B cell (primary cell): Measurements from ENCODE around the gene GYPC. TPM values are rescaled to one million over a fixed set of nuclear protein-coding genes. Genes with fewer than 3 reads are reported as not detected.

Experiments used
- ATAC-seq: fragments of 200-7000 bp; cut with Tn5 transposase; one replicate; pipeline ENCODE4 v1.10.0; 2021; ENCODE audit warnings: low read depth, mild to moderate bottlenecking, moderate number of reproducible peaks, moderate library complexity
- CTCF ChIA-PET: fragments of 350-600 bp; sonication (Branson Sonifier 250); formaldehyde crosslinking; loops from one replicate; lab custom pipeline; 2021; ENCODE audit warnings: antibody characterized with exemption, inconsistent platforms; lab: Charles Lee
- POLR2A ChIA-PET: fragments of 350-600 bp; sonication (Branson Sonifier 250); formaldehyde crosslinking; loops from one replicate; lab custom pipeline; 2021; ENCODE audit warnings: antibody characterized with exemption; lab: Charles Lee
- DNase-seq: peaks from one replicate; pipeline ENCODE4 v3.0.0; 2013
- H2AFZ ChIP-seq: 2 replicates; pipeline ENCODE4 v1.6.1; 2012; ENCODE audit warnings: mild to moderate bottlenecking, low read depth, low read length; ENCODE audit not compliant: insufficient read depth, poor library complexity, severe bottlenecking
- H3K27ac ChIP-seq, 2 donors: 1 replicate in 1 of 2; 2 replicates in 1 of 2; pipeline ENCODE4 v1.5.1; 2012 to 2013; ENCODE audit warnings: low read length in 2 of 2, mild to moderate bottlenecking in 2 of 2, moderate library complexity in 1 of 2
- H3K27me3 ChIP-seq, 4 experiments: fragments of 200-600 bp in 1 of 4; sonication (generic) in 1 of 4; replicated peaks in 1 of 4; 1 replicate in 2 of 4; 2 replicates in 2 of 4; pipeline versions ENCODE4 v1.6.1 to v1.7.0; 2013 to 2016; ENCODE audit warnings: low read length in 3 of 4, mild to moderate bottlenecking in 2 of 4, mixed read lengths in 1 of 4, moderate library complexity in 1 of 4; ENCODE audit not compliant: insufficient read depth in 4 of 4, control insufficient read depth in 3 of 4; ENCODE audit errors: control extremely low read depth in 1 of 4
- H3K36me3 ChIP-seq, 2 experiments: replicated peaks in 1 of 2; 1 replicate in 1 of 2; 2 replicates in 1 of 2; pipeline versions ENCODE4 v1.6.1 to v1.7.1; 2013; ENCODE audit warnings: low read length in 1 of 2; ENCODE audit not compliant: insufficient read depth in 2 of 2, control insufficient read depth in 1 of 2; ENCODE audit errors: control extremely low read depth in 1 of 2, extremely low read depth in 1 of 2
- H3K4me1 ChIP-seq, 2 donors: fragments of 200-600 bp in 1 of 2; sonication (generic) in 1 of 2; 1 replicate in 1 of 2; 2 replicates in 1 of 2; pipeline versions ENCODE4 v1.5.1 to v1.6.1; 2013 to 2017; ENCODE audit warnings: low read length in 2 of 2; ENCODE audit not compliant: control insufficient read depth in 2 of 2, insufficient read depth in 2 of 2
- H3K4me2 ChIP-seq: replicated peaks from 2 replicates; pipeline ENCODE3; 2012; ENCODE audit warnings: mild to moderate bottlenecking, low read depth, low read length; ENCODE audit not compliant: poor library complexity, severe bottlenecking
- H3K4me3 ChIP-seq, 5 experiments: fragments of 200-600 bp in 1 of 5; sonication (generic) in 1 of 5; 1 replicate in 3 of 5; 2 replicates in 2 of 5; pipeline versions ENCODE4 v1.5.1 to v1.7.0; 2011 to 2016; ENCODE audit warnings: low read length in 4 of 5, mild to moderate bottlenecking in 4 of 5, low read depth in 2 of 5, control low read depth in 1 of 5, moderate library complexity in 1 of 5; ENCODE audit not compliant: insufficient read depth in 1 of 5; ENCODE audit errors: control extremely low read depth in 1 of 5, extremely low read depth in 1 of 5
- H3K79me2 ChIP-seq: fragments of 200-600 bp; sonication (generic); one replicate; pipeline ENCODE4 v1.6.0; 2016; ENCODE audit warnings: low read length; ENCODE audit not compliant: control insufficient read depth, insufficient read depth
- H3K9ac ChIP-seq: fragments of 200-600 bp; sonication (generic); 2 replicates; pipeline ENCODE4 v1.6.1; 2017; ENCODE audit warnings: mild to moderate bottlenecking, low read length, moderate library complexity
- H3K9me3 ChIP-seq, 3 donors: one replicate each; pipeline versions ENCODE4 v1.6.1 to v1.7.1; 2013; ENCODE audit warnings: low read length in 2 of 3; ENCODE audit not compliant: control insufficient read depth in 2 of 3, insufficient read depth in 1 of 3; ENCODE audit errors: control extremely low read depth in 1 of 3
- H4K20me1 ChIP-seq: 2 replicates; pipeline ENCODE4 v1.6.0; 2012; ENCODE audit warnings: mild to moderate bottlenecking, low read length; ENCODE audit not compliant: insufficient read depth, control insufficient read depth, poor library complexity, severe bottlenecking
- H3K27ac Mint-ChIP-seq: one replicate; pipeline ENCODE4 v1.8.0; 2021; ENCODE audit warnings: mixed read lengths
- H3K27me3 Mint-ChIP-seq: one replicate; pipeline ENCODE4 v1.8.0; 2021; ENCODE audit warnings: mixed read lengths
- H3K4me1 Mint-ChIP-seq: one replicate; pipeline ENCODE4 v1.8.0; 2021; ENCODE audit warnings: mixed read lengths
- H3K4me3 Mint-ChIP-seq: one replicate; pipeline ENCODE4 v1.8.0; 2021; ENCODE audit warnings: mixed read lengths
- H3K9me3 Mint-ChIP-seq: one replicate; pipeline ENCODE4 v1.8.0; 2022; ENCODE audit warnings: mixed read lengths; ENCODE audit not compliant: insufficient read depth
- EZH2 ChIP-seq: IDR thresholded peaks from 2 replicates; pipeline ENCODE4 v1.6.1; 2012; ENCODE audit warnings: borderline replicate concordance, low read depth, mild to moderate bottlenecking, moderate library complexity, low read length; ENCODE audit not compliant: insufficient read depth, poor library complexity, severe bottlenecking
- WGBS: methylation state at CpG from one replicate; pipeline ENCODE4 v1.1.5; 2013; ENCODE audit warnings: missing lambda C conversion rate; ENCODE audit not compliant: insufficient coverage; 5-methylcytosine and 5-hydroxymethylcytosine counted together
- intact Hi-C: fragments of 100-400 bp; cut with micrococcal nuclease; formaldehyde crosslinking; loops from one replicate; pipeline ENCODE4 v1.10.0; 2022
- polyA plus RNA-seq: library from polyadenylated mRNA; depleted of rRNA; stranded (reverse); fragments of >200 nt; gene quantifications from 2 replicates; pipeline ENCODE4 v1.2.3, GENCODE V29; 2012
- total RNA-seq, 2 donors: library from RNA; stranded (reverse); fragments of 120-200 nt in 1 of 2; gene quantifications; 1 replicate in 1 of 2; 2 replicates in 1 of 2; pipeline versions ENCODE4 v1.2.3 to v1.2.4, GENCODE V29; 2013 to 2022
- TF ChIP-seq, protein P1 (sequence below): fragments of 200-600 bp; IDR thresholded peaks from one replicate; pipeline ENCODE4 v1.8.0; 2022; ENCODE audit warnings: antibody characterized with exemption, mild to moderate bottlenecking

The GYPC gene
- total and polyA plus RNA-seq, 2 donors (not counting 1 experiment from before 2014, with no cell fraction given): 48.8 to 111 TPM

DNA sequence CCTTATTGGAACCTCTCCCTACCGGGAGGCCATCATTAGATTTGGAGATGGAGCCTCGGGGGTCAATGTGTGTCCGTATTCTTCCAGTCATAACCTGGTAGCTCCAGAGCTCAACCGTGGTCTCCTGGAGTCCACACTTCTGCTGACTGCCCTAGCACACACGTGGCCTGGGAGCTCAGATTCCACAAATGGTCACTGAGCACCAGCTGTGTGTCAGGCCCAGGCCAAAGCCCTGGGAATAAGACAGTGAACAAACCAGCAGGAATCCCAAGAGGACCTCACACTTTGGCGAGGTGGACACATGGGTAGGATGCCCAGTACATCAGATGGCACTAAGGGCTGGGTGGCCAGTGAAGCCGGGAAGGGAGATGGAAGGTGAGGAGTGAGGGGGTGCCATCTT is 15.5 kb downstream of the GYPC start:
- Mint-ChIP-seq H3K4me1 (peaks cover 12% of the 10 kb centered on the region), H3K4me3 (no peak overlapping the region), H3K27ac (no peak overlapping the region), H3K9me3 (peaks cover 7% of the 10 kb centered on the region), H3K27me3 (no peaks in the 10 kb centered on the region)
- no peak for DNase-seq
- Histone ChIP-seq H3K4me3 (no peak overlapping the region), H3K9me3 (peaks cover 0 to 21% (median 9%) of the 10 kb centered on the region in 3 donors), H3K36me3 (peaks cover 0 to 53% of the 10 kb centered on the region in 2 experiments), H2AFZ (no peak overlapping the region), H3K27me3 (no peaks in the 10 kb centered on the region), H3K79me2 (peaks cover 100% of the 10 kb centered on the region), H3K9ac (no peak overlapping the region), H3K4me1 (no peaks in the 10 kb centered on the region), H4K20me1 (peaks cover 40% of the 10 kb centered on the region), H3K27ac (no peak overlapping the region), H3K4me2 (no peak overlapping the region)
- TF ChIP-seq EZH2: no peak
- TF ChIP-seq, protein P1, sequence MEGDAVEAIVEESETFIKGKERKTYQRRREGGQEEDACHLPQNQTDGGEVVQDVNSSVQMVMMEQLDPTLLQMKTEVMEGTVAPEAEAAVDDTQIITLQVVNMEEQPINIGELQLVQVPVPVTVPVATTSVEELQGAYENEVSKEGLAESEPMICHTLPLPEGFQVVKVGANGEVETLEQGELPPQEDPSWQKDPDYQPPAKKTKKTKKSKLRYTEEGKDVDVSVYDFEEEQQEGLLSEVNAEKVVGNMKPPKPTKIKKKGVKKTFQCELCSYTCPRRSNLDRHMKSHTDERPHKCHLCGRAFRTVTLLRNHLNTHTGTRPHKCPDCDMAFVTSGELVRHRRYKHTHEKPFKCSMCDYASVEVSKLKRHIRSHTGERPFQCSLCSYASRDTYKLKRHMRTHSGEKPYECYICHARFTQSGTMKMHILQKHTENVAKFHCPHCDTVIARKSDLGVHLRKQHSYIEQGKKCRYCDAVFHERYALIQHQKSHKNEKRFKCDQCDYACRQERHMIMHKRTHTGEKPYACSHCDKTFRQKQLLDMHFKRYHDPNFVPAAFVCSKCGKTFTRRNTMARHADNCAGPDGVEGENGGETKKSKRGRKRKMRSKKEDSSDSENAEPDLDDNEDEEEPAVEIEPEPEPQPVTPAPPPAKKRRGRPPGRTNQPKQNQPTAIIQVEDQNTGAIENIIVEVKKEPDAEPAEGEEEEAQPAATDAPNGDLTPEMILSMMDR: no peak
- no peak for ATAC-seq
- CTCF ChIA-PET: no interaction called here
- WGBS: 98% methylated on average over 7 of the region's 7 CpGs
- POLR2A ChIA-PET: no interaction called here
- intact Hi-C loops: no loop called here

DNA sequence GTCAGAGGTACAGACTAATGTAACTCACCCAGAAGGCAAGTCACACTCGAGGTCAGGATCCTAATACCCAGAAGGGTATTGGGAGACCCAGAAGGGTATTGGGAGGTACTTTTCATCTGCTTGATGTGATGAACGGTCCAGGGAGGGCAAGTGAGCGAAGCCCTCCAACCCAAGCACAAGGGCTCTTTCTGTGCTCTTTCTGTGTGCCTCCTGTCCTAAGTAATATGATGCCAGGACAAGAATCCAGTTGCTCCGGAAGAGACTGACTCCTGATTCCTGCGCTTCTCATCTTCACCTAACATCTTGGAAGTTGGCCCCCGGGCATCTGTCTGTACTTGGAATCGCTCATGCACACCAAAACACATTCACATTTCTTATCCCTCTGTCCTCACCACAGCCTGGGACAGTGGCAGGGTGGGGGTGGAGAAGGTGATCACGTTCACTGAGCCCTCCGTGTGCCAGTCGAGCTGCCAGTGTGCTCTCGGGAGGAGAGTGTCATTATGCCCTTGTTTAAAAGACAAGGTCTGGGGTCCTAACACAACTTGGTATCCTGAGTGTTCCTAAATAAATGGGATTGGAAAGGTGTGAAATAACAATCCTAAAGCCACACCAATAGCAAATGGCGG is 17.1 kb downstream of the GYPC start:
- Mint-ChIP-seq H3K4me3 (no peak overlapping the region), H3K27me3 (no peaks in the 10 kb centered on the region), H3K4me1 (peaks cover 8% of the 10 kb centered on the region), H3K9me3 (peaks cover 7% of the 10 kb centered on the region), H3K27ac (no peak overlapping the region)
- ChIA-PET POLR2A (no interaction called here), CTCF (no interaction called here)
- no peak overlapping the region for H3K4me3 ChIP-seq
- WGBS: 94% methylated on average over 7 of the region's 12 CpGs
- H3K79me2 ChIP-seq: peaks cover 96% of the 10 kb centered on the region
- no peaks in the 10 kb centered on the region for H3K4me1 ChIP-seq
- no peak overlapping the region for H2AFZ ChIP-seq
- TF ChIP-seq, protein P1: no peak
- TF ChIP-seq EZH2: no peak
- DNase-seq (no peak), ATAC-seq (no peak)
- H3K9ac ChIP-seq: no peak overlapping the region
- peaks cover 40% of the 10 kb centered on the region for H4K20me1 ChIP-seq
- no peak overlapping the region for H3K27ac ChIP-seq
- peaks cover 0 to 21% (median 9%) of the 10 kb centered on the region in 3 donors for H3K9me3 ChIP-seq
- no peaks in the 10 kb centered on the region for H3K27me3 ChIP-seq
- no peak overlapping the region for H3K4me2 ChIP-seq
- intact Hi-C loops: no loop called here
- peaks cover 0 to 51% of the 10 kb centered on the region in 2 experiments for H3K36me3 ChIP-seq
